NB4 (cell line): ENCODE results near the gene OR10H4.

Source experiments
- DNase-seq: peaks from one replicate; pipeline ENCODE4 v3.0.0; 2010; ENCODE audit warnings: low read depth
- H3K4me3 ChIP-seq: one replicate; pipeline ENCODE4 v1.5.1; 2011; ENCODE audit warnings: mild to moderate bottlenecking, low read depth, low read length, moderate library complexity
- CTCF ChIP-seq: IDR thresholded peaks from one replicate; pipeline ENCODE4 v1.5.1; 2012; ENCODE audit warnings: low read depth, low read length
- MAX ChIP-seq: IDR thresholded peaks from 2 replicates; pipeline ENCODE4 v1.6.1; 2011; ENCODE audit warnings: low read depth, low read length
- MYC ChIP-seq: IDR thresholded peaks from 2 replicates; pipeline ENCODE4 v1.6.1; 2011; ENCODE audit warnings: low read depth, low read length
- POLR2A ChIP-seq: IDR thresholded peaks from 2 replicates; pipeline ENCODE4 v1.6.1; 2011; ENCODE audit warnings: mild to moderate bottlenecking; ENCODE audit not compliant: insufficient read length; ENCODE audit errors: extremely low read depth

OR10H4 gene

GRCh38 chr19:15936173-15936572 lies 12.6 kb upstream of the OR10H4 start:
- DNase-seq: no peak
- no peak overlapping the region for H3K4me3 ChIP-seq
- TF ChIP-seq POLR2A (no peak), CTCF (no peak), MYC (no peak), MAX (no peak)

- DNase-seq: no peak
- no peak overlapping the region for H3K4me3 ChIP-seq
- no peak for TF ChIP-seq CTCF
Observed at GRCh38 chr19:15936950-15937349, 11.9 kb upstream of the OR10H4 start.

GRCh38 chr19:15937771-15938170 lies 11.0 kb upstream of the OR10H4 start:
- TF ChIP-seq POLR2A: no peak
- no peak for TF ChIP-seq MYC
- no peak for TF ChIP-seq CTCF
- no peak for TF ChIP-seq MAX
- DNase-seq: no peak

GRCh38 chr19:15944401-15944800 lies 4.4 kb upstream of the OR10H4 start:
- DNase-seq: no peak
- H3K4me3 ChIP-seq: no peak overlapping the region
- no peak for TF ChIP-seq POLR2A
- TF ChIP-seq CTCF: no peak
- no peak for TF ChIP-seq MAX
- no peak for TF ChIP-seq MYC

More at GRCh38 chr19:15937771-15938170, 11.0 kb upstream of the OR10H4 start:
- no peak overlapping the region for H3K4me3 ChIP-seq

GRCh38 chr19:15945301-15945700 lies 3.5 kb upstream of the OR10H4 start:
- no peak overlapping the region for H3K4me3 ChIP-seq
- no peak for DNase-seq
- no peak for TF ChIP-seq POLR2A
- TF ChIP-seq MAX: no peak
- TF ChIP-seq CTCF: no peak
- no peak for TF ChIP-seq MYC

- H3K4me3 ChIP-seq: no peak overlapping the region
- no peak for DNase-seq
- no peak for TF ChIP-seq MYC
- TF ChIP-seq MAX: no peak
- TF ChIP-seq POLR2A: no peak
- no peak for TF ChIP-seq CTCF
Observed at GRCh38 chr19:15954820-15955219, 6.0 kb downstream of the OR10H4 start.
